ENCODE results near the gene PTPRO.

PTPRO gene

GRCh38 chr12:15443611-15444010 is 121.3 kb downstream of the PTPRO start:
- DNase-seq (ENCODE audit: low read depth in 2 of 3, low spot score in 2 of 3): no peak

- no peak for DNase-seq (ENCODE audit: low read depth in 2 of 3, low spot score in 2 of 3)
These were observed 122.2 kb downstream of the PTPRO start for GRCh38 chr12:15444523-15444922.

- DNase-seq (ENCODE audit: low read depth in 2 of 3, low spot score in 2 of 3): no peak
These were observed 124.5 kb downstream of the PTPRO start for GRCh38 chr12:15446807-15447206.

- DNase-seq (ENCODE audit: low read depth in 2 of 3, low spot score in 2 of 3): no peak
These were observed 131.3 kb downstream of the PTPRO start for GRCh38 chr12:15453613-15454012.

- no peak for DNase-seq (ENCODE audit: low read depth in 2 of 3, low spot score in 2 of 3)
These were observed 135.7 kb downstream of the PTPRO start for GRCh38 chr12:15458008-15458407.

GRCh38 chr12:15468911-15469310 is 146.6 kb downstream of the PTPRO start:
- DNase-seq (ENCODE audit: low read depth in 2 of 3, low spot score in 2 of 3): no peak

GRCh38 chr12:15469356-15469755 is 147.0 kb downstream of the PTPRO start:
- DNase-seq (ENCODE audit: low read depth in 2 of 3, low spot score in 2 of 3): no peak

- no peak for DNase-seq (ENCODE audit: low read depth in 2 of 3, low spot score in 2 of 3)
These were observed 149.7 kb downstream of the PTPRO start for GRCh38 chr12:15472036-15472435.

GRCh38 chr12:15474766-15475165 is 152.5 kb downstream of the PTPRO start:
- DNase-seq (ENCODE audit: low read depth in 2 of 3, low spot score in 2 of 3): no peak

- DNase-seq (ENCODE audit: low read depth in 2 of 3, low spot score in 2 of 3): no peak
These were observed 155.5 kb downstream of the PTPRO start for GRCh38 chr12:15477761-15478160.

- DNase-seq (ENCODE audit: low read depth in 2 of 3, low spot score in 2 of 3): no peak
These were observed 159.5 kb downstream of the PTPRO start for GRCh38 chr12:15481846-15482245.

GRCh38 chr12:15485466-15485865 is 163.2 kb downstream of the PTPRO start:
- no peak for DNase-seq (ENCODE audit: low read depth in 2 of 3, low spot score in 2 of 3)

- DNase-seq (ENCODE audit: low read depth in 2 of 3, low spot score in 2 of 3): no peak
These were observed 164.6 kb downstream of the PTPRO start for GRCh38 chr12:15486859-15487258.

GRCh38 chr12:15488481-15488880 is 166.2 kb downstream of the PTPRO start:
- no peak for DNase-seq (ENCODE audit: low read depth in 2 of 3, low spot score in 2 of 3)

- no peak for DNase-seq (ENCODE audit: low read depth in 2 of 3, low spot score in 2 of 3)
These were observed 172.2 kb downstream of the PTPRO start for GRCh38 chr12:15494329-15495046.

- no peak for DNase-seq (ENCODE audit: low read depth in 2 of 3, low spot score in 2 of 3)
These were observed 173.4 kb downstream of the PTPRO start for GRCh38 chr12:15495746-15496145.

- no peak for DNase-seq (ENCODE audit: low read depth in 2 of 3, low spot score in 2 of 3)
These were observed 174.4 kb downstream of the PTPRO start for GRCh38 chr12:15496738-15497137.

- no peak for DNase-seq (ENCODE audit: low read depth in 2 of 3, low spot score in 2 of 3)
These were observed 175.5 kb downstream of the PTPRO start for GRCh38 chr12:15497671-15498292.

GRCh38 chr12:15502211-15502610 is 179.9 kb downstream of the PTPRO start:
- no peak for DNase-seq (ENCODE audit: low read depth in 2 of 3, low spot score in 2 of 3)

GRCh38 chr12:15505616-15506015 is 183.3 kb downstream of the PTPRO start:
- no peak for DNase-seq (ENCODE audit: low read depth in 2 of 3, low spot score in 2 of 3)

- DNase-seq (ENCODE audit: low read depth in 2 of 3, low spot score in 2 of 3): no peak
These were observed 192.7 kb downstream of the PTPRO start for GRCh38 chr12:15515010-15515409.

GRCh38 chr12:15520083-15520482 is 197.8 kb downstream of the PTPRO start:
- DNase-seq (ENCODE audit: low read depth in 2 of 3, low spot score in 2 of 3): no peak

- no peak for DNase-seq (ENCODE audit: low read depth in 2 of 3, low spot score in 2 of 3)
These were observed 198.5 kb downstream of the PTPRO start for GRCh38 chr12:15520844-15521243.

Measured in activated CD8-positive, alpha-beta memory T cell treated with anti-CD3 and anti-CD28 coated beads for 48 hours (primary cell).